Amniotic stem cell (primary cell): Measurements from ENCODE around the gene SUCLG2.

ENCODE experiments used
- DNase-seq: peaks from one replicate; lab custom pipeline; 2025; lab: John Stamatoyannopoulos, UW

The SUCLG2 gene

DNA sequence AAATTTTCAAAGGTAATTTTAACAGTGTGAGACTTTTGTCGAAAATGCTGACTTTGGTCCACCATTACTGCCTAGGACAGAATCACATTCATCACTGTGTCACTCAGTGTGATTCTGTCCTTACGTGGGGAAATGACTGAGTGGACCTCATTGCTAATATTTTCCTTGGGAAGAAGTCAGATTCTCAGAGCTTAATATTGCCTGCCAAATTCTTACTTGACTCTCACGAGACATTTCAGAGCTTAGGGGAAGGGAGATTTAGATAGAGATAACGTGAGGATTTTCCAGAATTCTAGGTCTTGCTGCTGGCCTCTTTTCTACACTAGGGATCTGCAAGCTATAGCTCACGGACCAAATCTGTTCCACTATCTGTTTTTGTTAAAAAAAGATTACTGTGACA lies 270.4 kb downstream of the SUCLG2 start:
- DNase-seq: no peak

DNA sequence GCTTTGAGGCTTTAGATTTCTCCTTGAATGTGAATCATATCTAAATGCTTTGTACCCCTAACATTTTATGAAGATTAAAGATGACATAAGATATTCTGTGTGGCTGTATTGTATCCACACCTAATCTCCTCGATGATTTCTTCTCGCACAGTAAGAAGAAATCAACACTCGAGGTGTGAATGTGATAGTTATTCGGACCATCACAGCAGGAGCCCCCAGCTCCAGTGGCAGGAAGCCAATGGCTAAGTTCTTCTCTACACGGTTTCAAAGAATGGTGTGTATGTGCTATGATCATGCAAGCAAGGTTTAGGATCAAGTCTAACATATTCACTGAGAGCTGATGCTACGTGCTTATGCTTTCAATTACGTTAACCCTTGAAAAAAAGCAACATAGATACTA lies 271.0 kb downstream of the SUCLG2 start:
- DNase-seq: no peak

DNA sequence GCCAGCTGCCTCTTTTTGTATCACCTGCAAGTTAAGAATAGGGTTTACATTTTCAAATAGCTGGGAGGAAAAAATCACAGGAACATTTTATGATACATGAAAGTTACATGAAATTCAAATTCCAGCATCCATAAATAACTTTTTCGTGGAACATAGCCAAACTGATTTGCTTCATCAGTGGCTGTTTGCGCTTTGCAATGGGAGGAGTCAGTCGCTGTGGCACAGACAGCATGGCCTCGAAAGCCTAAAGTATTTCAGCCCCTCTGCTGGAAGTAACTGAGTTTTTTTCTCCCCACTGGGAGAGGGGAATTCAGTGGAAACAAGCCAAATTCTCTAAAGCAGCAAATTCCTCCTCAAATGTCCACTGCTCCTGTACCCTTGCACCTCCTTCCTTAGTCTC lies 271.9 kb downstream of the SUCLG2 start:
- no peak for DNase-seq

DNA sequence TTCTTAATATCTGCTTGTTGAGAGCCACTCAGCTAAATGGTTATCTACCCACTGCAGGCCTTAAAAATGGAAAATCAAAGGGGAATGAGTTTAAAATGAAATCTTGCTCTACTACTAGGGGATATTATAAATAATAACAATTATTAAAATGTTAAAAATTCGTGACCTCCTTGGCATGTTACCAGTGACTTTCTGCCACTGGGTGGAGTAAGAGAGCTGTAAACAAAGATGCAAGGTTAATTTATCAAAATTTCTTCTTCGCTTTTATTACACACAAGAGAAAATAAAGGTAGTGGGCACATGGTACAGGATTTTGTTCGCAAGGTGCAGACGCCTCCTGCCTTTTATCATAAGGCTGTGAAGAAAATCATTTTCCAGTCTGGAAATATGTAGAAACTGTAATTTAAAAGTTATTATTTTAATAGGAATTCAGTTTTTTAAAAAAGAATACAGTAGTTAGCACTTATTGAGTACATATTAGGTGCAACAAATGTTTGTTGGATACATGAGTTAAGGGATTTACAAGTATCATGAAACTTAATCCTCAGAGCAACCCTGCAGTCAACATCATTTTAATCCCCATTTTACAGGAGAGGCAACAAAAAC lies 272.6 kb downstream of the SUCLG2 start:
- no peak for DNase-seq

DNA sequence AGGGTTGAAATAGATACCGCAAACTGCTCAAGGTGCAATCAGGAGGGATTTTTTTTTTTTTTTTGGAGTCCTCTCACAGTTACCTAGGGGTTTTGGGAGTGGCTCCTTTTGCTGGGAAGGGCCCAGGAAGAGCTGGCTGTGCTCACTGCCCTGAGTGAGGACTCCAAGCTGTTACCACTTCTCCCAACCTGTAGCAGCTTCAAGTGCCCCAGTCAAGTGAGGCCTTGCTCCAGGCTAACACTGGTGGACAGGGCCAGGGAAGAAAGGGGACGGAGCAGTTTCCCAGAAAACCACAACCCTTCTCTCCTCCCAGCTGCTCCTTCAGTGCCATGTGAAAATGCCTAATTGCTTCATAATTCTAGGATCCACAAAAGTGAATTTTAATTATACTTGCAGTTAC lies 274.3 kb downstream of the SUCLG2 start:
- DNase-seq: no peak

DNA sequence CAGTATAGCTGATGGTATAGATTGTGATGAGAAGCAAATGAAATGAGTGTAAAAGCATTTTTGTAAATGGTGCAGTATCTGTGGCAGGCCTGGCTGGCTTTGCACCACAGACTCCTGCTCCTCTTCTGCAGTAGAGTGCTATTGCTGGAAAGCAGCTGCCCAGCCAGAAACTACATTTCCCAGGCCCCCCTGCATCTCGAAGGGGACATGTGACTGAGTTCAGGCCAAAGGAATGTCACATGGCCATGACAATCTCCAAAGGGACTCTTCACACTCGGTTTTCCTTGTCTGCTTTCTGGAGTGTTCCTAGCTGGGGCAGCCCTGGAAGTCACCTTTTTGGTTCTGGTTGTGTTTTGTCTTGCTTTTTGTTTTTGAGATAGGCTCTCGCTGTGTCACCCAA lies 277.1 kb downstream of the SUCLG2 start:
- DNase-seq: no peak

DNA sequence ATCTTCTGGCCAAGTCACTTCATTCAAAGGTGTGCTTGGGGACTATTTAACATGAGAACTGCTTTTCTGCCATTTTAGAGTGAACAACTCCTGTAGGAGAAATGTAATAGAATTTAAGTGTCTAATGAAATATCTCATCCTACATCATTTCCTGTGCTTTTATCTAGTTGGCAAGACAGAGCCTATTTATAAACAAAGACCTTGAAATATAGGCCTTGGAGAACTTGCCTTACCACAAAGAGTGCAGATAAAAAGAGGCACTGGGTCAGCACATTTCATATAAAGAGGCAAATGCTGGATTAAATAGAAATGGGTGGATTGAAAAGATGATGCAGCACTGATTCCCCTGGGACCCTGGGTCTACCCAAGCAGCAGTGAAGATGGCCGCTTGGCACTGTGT lies 278.0 kb downstream of the SUCLG2 start:
- DNase-seq: no peak

DNA sequence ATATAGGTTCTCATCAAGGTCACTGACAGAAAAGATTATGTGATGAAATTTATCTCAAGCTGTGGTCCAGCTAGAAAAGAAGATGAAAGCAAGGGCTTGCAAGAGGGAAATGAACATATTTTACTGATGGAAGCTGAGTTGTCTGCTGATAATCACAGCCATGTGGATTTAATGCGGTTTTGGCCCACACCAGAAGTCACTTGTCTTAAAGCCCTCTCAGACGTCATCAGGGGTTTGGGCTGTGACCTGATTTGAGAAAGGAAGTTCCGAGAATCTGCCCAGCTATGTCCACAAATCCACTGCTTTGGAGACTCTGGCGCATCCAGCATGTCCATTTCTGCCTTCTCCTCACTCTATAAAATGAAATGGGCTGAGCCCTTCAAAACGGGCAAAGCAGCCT lies 278.4 kb downstream of the SUCLG2 start:
- no peak for DNase-seq

DNA sequence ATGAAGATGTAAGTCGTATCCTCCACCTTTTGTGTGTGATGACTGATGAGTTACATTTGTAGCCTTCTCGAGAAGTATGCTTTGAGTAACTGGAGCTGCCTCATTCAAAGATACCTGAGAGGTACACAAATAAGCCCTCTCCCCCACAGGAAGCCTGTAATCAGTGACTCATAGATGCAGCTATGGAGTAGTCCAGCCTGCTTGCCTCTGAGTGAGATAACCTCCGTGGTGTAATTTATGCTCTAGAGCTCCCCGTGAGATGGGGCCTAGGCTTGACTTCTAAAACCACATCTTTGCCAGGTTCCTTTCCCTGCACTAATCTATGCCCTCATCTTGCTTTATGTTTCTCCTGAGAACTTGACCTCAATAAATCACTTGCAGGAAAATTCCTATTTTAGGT lies 291.7 kb downstream of the SUCLG2 start:
- DNase-seq: no peak

DNA sequence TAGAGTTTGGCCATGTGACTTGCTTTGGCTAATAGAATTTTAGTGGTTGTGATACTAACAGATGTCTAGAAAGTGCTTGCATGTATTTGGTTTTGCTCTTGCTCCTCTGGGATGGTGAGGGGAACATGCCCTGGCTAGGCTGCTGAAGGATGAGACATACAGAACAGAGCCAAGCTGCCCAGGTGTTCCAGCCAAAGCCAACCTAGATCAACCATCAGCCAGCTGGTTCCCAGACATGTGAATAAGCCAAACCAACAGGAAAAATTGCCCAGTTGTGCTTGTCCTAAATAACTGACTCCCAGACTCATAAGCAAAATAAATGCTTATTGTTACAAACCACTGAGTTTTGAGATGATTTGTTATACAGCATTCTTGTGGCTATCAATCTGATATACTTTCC lies 292.6 kb downstream of the SUCLG2 start:
- DNase-seq: no peak

DNA sequence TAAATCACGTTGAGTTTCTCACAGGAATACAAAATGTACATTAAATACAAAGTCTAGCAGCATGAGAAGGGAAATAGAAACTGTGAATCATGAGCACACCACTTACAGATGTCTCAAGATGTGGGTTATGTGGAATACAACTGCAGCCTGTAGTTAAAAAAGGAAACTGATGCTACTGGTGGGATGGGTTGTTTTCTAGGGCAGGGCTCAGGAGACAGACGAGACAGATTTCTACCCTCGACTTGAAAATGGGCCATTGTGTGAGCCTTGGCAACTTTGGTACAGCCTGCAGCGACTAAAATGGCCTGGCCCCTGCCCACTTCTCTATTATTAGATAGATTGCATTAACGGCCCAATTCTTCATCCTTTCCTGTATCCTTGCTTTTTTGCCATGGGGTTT lies 293.1 kb downstream of the SUCLG2 start:
- no peak for DNase-seq

DNA sequence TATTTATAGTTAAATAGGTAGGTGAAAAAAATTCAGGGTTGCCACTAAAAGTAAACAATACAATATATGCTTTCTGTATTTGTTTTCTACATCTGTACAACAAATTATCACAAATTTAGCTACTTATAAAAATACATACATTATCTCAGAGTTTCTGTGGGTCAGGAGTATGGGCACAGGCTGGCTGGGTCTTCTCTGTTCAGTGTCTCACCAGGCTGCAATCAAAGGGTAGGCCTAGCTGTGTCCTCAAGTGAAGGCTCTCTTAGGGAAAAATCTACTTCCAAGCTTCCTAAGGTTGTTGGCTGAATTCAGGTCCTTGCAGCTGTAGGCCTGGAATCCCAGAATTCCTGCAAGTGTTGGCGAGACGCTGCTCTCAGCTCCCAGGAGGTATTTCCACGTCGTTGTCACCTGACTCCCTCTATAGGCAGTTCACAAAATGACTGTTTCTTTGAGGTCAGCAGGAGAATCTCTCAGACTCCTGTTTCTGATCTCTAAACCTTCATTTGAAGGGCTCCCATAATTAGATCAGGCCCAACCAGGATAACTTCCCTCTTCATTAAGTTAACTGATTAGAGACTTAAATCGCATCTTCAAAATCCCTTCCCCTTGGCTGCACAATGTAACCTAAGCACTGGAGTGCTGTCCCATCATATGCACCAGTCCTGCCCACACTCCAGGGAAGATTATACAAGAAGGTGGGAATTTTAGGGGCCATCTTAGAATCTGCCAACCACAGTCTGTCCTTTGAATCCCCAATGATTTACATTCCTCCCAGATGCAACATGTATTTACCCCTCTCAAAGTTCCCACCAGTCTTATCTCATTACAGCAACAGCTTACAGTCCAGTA lies 296.6 kb downstream of the SUCLG2 start:
- no peak for DNase-seq

DNA sequence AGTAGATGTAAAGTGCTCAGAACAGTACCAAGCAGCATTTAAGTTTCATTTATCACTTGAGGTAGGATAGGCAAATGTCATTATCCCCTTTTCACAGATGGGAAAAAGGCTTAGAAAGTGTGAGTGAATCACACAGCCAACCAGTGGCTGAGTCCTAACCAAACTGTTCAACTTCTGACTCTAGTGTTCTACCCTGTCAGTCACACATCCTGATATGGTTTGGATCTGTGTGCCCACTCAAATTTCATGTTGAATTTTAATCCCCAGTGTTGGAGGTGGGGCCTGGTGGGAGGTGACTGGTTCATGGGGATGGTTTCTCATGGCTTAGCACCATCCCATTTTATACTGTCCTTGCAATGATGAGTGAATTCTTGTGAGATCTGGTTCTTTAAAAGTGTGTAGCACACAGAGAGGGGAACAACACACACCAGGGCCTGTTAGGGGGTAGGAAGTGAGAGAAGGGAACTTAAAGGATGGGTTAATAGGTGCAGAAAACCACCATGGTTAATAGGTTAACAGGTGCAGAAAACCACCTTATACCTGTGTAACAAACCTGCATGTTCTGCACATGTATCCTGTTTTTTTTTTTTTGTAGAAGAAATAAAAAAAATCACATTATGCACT lies 304.7 kb downstream of the SUCLG2 start:
- DNase-seq: no peak

DNA sequence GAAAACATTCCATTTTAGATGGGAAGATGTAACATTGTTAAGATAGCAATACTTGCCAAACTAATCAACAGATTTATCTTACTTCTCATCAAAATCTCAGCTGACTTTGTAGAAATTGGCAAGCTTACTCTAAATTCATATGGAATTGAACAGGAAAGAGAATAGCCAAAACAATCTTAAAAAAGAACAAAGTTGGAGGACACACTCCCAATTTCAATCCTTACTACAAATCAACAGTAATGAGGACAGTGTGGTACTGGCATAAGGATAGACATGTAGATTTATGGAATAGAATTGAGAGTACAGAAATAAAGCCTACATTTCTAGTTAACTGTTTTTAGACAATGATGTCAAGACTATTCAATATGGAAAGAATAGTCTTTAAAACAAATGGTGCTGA lies 308.3 kb downstream of the SUCLG2 start:
- DNase-seq: no peak

DNA sequence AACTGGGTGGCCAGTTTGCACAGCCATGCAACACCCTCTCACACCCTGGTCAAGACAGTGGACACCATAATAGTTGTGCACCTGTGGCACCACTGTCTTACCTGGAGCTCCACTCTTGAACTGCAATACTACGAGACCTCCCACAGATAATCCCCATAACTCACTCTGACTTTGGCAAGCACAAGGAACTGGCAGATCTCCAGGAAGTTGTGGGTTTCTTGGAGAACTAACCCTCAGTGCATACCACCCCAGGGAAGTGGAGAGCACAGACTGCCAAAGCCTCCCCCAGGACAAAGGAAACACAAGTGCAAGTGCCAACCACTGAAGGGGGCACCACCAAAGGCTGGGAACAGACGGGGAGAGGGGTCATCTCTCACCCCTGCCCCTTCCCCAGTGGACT lies 318.6 kb downstream of the SUCLG2 start:
- no peak for DNase-seq

DNA sequence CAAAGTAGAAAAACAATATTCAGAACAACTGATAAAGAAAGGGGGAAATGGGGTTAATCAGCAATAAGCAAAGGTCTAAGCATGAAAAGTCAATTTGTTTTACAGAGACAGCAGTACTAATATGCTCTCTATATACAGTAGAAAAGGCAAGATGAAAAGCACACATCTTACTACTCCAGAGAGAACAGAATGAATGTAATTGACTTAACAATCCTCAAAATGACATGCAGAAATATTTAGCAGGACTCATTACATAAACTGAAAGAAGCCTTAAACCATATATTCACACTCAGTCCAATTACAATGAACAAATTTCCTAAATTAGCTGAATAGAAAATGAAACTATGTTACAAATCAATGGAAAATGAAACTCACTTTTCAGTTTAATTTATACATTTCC lies 319.8 kb downstream of the SUCLG2 start:
- no peak for DNase-seq

DNA sequence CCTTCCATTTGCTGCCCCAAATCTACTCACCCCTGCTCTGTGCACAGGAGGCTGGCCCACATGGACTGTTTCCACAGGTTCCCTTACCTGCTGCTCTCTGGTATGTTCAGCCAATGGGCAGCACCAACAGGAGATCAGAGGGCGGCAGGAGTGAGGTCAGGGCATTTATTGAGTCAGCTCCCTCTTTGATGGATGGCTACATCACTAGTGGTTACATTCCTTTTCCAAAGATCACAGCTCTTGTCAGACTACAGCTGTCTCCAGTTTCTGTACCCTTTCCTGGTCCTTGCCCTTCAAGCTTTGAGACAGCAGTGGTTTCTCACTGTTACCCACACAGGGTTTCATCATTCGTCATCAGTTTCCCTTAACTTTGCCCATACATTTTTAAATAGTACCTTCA lies 325.1 kb downstream of the SUCLG2 start:
- no peak for DNase-seq

DNA sequence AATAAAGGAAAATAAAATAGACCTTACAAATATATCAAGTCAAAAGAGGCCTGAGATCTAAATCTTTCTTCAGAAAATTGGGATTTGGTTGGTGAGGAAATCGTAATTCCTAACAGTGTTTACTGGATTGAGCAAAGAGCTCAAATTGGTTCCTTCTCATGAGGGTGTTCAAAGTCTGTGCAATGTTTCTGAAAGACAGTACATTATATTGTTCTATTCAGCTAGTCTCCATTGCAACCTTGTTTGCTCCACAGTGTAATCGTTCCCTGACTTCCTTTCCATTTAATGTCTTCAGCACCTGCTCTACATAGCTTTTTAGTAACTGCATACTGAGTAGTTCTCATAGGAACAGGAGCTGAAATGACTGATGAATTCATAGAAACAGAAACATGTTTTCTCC lies 326.8 kb downstream of the SUCLG2 start:
- DNase-seq: no peak

DNA sequence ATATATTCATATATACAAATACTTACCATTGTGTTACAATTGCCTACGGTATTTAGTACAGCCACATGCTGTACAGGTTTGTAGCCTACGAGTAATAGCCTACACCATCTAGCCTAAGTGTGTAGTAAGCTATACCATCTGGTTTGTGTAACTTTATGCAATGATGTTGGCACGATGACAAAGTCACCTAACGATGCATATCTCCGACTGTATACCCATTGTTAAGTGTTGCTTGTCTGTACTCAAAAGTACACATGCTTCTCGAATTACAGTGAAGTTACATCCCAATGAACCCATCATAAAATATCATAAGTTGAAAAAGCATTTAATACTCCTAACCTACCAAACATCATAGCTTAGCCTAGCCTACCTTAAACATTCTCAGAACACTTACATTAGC lies 329.2 kb downstream of the SUCLG2 start:
- DNase-seq: no peak
